Right lobe of liver (tissue), 4 donors: ENCODE data around the gene HIVEP2.

ENCODE experiments used
- POLR2A ChIP-seq: fragments of 450-650 bp; IDR thresholded peaks from one replicate; pipeline ENCODE4 v1.6.1; 2017; ENCODE audit warnings: antibody characterized with exemption, mild to moderate bottlenecking
- TF ChIP-seq, protein P1 (sequence below), 4 donors: fragments of 200-600 bp in 3 of 4; fragments of 450-650 bp in 1 of 4; IDR thresholded peaks; one replicate each; pipeline versions ENCODE4 v1.5.1 to v1.8.0; 2016 to 2022; ENCODE audit warnings: antibody characterized with exemption in 4 of 4, mild to moderate bottlenecking in 2 of 4
- donor health status: DM: no; HTN: no; CAD: no.
- donor health status: DM: no; HTN: no; CAD: no.
- donor health status: DM: no; HTN: yes; CAD: no.

DNA sequence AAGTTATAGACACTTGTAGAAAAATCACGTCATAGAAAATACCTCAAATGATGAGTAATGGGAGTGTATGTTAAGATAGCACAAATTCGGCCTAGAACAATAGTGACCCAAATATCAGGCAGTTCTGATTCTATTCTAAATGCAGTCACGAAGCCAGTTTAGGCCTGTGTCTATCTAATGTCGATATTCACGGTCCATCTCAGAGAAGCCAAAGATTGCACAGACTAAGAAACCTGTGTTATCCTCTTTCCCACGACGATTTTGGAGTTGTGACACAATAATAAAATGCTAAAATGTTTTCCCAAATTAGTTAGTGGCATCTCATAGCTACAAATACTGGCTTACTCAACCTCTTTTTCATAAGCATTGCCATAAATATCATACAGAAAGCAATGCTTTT lies 4.0 kb downstream of the HIVEP2 start:
- TF ChIP-seq, protein P1, sequence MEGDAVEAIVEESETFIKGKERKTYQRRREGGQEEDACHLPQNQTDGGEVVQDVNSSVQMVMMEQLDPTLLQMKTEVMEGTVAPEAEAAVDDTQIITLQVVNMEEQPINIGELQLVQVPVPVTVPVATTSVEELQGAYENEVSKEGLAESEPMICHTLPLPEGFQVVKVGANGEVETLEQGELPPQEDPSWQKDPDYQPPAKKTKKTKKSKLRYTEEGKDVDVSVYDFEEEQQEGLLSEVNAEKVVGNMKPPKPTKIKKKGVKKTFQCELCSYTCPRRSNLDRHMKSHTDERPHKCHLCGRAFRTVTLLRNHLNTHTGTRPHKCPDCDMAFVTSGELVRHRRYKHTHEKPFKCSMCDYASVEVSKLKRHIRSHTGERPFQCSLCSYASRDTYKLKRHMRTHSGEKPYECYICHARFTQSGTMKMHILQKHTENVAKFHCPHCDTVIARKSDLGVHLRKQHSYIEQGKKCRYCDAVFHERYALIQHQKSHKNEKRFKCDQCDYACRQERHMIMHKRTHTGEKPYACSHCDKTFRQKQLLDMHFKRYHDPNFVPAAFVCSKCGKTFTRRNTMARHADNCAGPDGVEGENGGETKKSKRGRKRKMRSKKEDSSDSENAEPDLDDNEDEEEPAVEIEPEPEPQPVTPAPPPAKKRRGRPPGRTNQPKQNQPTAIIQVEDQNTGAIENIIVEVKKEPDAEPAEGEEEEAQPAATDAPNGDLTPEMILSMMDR (IDR thresholded peaks at IDR 0.05), result no peak
- TF ChIP-seq POLR2A, result no peak
